PC-9 (cell line): ENCODE measurements around the gene TEAD2. TPM values are rescaled to one million over a fixed set of nuclear protein-coding genes. Genes with fewer than 3 reads are reported as not detected.

Experiments used
- BruUV-seq: library from RNA; stranded (reverse); fragments of 400-500 nt; replicated peaks from 2 replicates; lab custom pipeline; 2021; lab: Mats Ljungman, UMichigan
- CTCF ChIA-PET: fragments of 300-600 bp; sonication (Branson Sonifier 250); formaldehyde crosslinking; loops from one replicate; lab custom pipeline; 2022; ENCODE audit warnings: antibody characterized with exemption; lab: Charles Lee
- POLR2A ChIA-PET: fragments of 300-600 bp; sonication (Branson Sonifier 250); formaldehyde crosslinking; loops from one replicate; lab custom pipeline; 2022; ENCODE audit warnings: antibody characterized with exemption; ENCODE audit not compliant: unreplicated experiment; lab: Charles Lee
- DNase-seq, 2 experiments: peaks; one replicate each; pipeline versions ENCODE4 v3.0.0 to v3.0.0-alpha.2; 2015 to 2022; ENCODE audit warnings: mixed read lengths in 1 of 2
- H2AFZ ChIP-seq: fragments of 200-600 bp; sonication (generic); 2 replicates; pipeline ENCODE4 v1.8.1; 2017; ENCODE audit warnings: antibody characterized with exemption
- H3F3A ChIP-seq: fragments of 200-600 bp; sonication (generic); 2 replicates; pipeline ENCODE4 v1.8.1; 2017; ENCODE audit warnings: antibody characterized with exemption, mild to moderate bottlenecking, low read depth; ENCODE audit not compliant: insufficient read depth
- H3K27ac ChIP-seq: fragments of 200-600 bp; sonication (generic); 2 replicates; pipeline ENCODE4 v1.6.1; 2016; ENCODE audit warnings: mixed run types
- H3K27me3 ChIP-seq: fragments of 200-600 bp; sonication (generic); 2 replicates; pipeline ENCODE4 v1.6.1; 2016; ENCODE audit warnings: low read depth, mixed run types; ENCODE audit not compliant: insufficient read depth
- H3K36me3 ChIP-seq: fragments of 200-600 bp; sonication (generic); 2 replicates; pipeline ENCODE4 v1.6.1; 2016; ENCODE audit warnings: low read depth, mixed run types
- H3K4me1 ChIP-seq: fragments of 200-600 bp; sonication (generic); replicated peaks from 2 replicates; pipeline ENCODE4 v1.6.1; 2016; ENCODE audit warnings: mixed run types; ENCODE audit not compliant: insufficient read depth
- H3K4me2 ChIP-seq: fragments of 200-600 bp; sonication (generic); 2 replicates; pipeline ENCODE4 v1.6.1; 2017; ENCODE audit warnings: mixed run types
- H3K4me3 ChIP-seq: fragments of 200-600 bp; sonication (generic); 2 replicates; pipeline ENCODE4 v1.6.1; 2016; ENCODE audit warnings: mixed run types
- H3K79me2 ChIP-seq: fragments of 200-600 bp; sonication (generic); 2 replicates; pipeline ENCODE4 v1.6.1; 2017; ENCODE audit warnings: low read depth, mixed run types
- H3K9me2 ChIP-seq: fragments of 200-600 bp; sonication (generic); 2 replicates; pipeline ENCODE4 v1.8.1; 2017; ENCODE audit warnings: mild to moderate bottlenecking; ENCODE audit not compliant: insufficient read depth
- H3K9me3 ChIP-seq: fragments of 200-600 bp; sonication (generic); 2 replicates; pipeline ENCODE4 v1.8.1; 2016; ENCODE audit warnings: low read depth; ENCODE audit not compliant: insufficient read depth
- H4K20me1 ChIP-seq: fragments of 200-600 bp; sonication (generic); 2 replicates; pipeline ENCODE4 v1.8.1; 2017; ENCODE audit not compliant: insufficient read depth
- CTCF ChIP-seq: fragments of 200-600 bp; sonication (generic); conservative IDR thresholded peaks from 2 replicates; pipeline ENCODE4 v1.6.1; 2017; ENCODE audit warnings: mixed run types, antibody characterized with exemption, mild to moderate bottlenecking, moderate library complexity
- EZH2 ChIP-seq: fragments of 200-600 bp; sonication (generic); IDR thresholded peaks from 2 replicates; pipeline ENCODE4 v1.8.0; 2017; ENCODE audit warnings: antibody characterized with exemption, low read depth
- intact Hi-C: fragments of 100-400 bp; cut with micrococcal nuclease; formaldehyde crosslinking; loops from one replicate; pipeline ENCODE4 v1.10.0; 2022; ENCODE audit not compliant: unreplicated experiment
- total RNA-seq: library from RNA; stranded (reverse); gene quantifications from 2 replicates; pipeline ENCODE4 v1.2.3, GENCODE V29; 2021

TEAD2 gene
- total RNA-seq, 1 experiment from 2014 or later: 55.6 TPM

- peaks cover 12% of the 10 kb centered on the region for H3F3A ChIP-seq
- no peak overlapping the region for H3K4me3 ChIP-seq
- intact Hi-C loops: no loop called here
- CTCF ChIA-PET: no interaction called here
- peak overlapping the region; percentile 57 for H3K4me2 ChIP-seq
- BruUV-seq: no TSS peak
- H3K27ac ChIP-seq: no peak overlapping the region
- no peaks in the 10 kb centered on the region for H3K36me3 ChIP-seq
- H3K4me1 ChIP-seq: peaks cover 9% of the 10 kb centered on the region
- H3K9me3 ChIP-seq: no peaks in the 10 kb centered on the region
- POLR2A ChIA-PET: no interaction called here
- 0 out of 2 replicates have a peak overlapping the region, but pooled peaks have one; percentile 37 for H2AFZ ChIP-seq
- H3K9me2 ChIP-seq: no peaks in the 10 kb centered on the region
- no peaks in the 10 kb centered on the region for H4K20me1 ChIP-seq
- no peaks in the 10 kb centered on the region for H3K27me3 ChIP-seq
- no peaks in the 10 kb centered on the region for H3K79me2 ChIP-seq
- TF ChIP-seq EZH2 (no peak), CTCF (no peak)
- DNase-seq: peak; percentile 41 to 67
These were observed 41.4 kb upstream of the TEAD2 start for GRCh38 chr19:49403404-49404187.

- CTCF ChIA-PET: no interaction called here
- Histone ChIP-seq H3K4me3 (no peak overlapping the region), H3K27ac (no peak overlapping the region), H3K9me3 (no peaks in the 10 kb centered on the region), H3F3A (peaks cover 12% of the 10 kb centered on the region), H3K36me3 (no peaks in the 10 kb centered on the region), H3K9me2 (no peaks in the 10 kb centered on the region), H4K20me1 (no peaks in the 10 kb centered on the region), H2AFZ (no peak overlapping the region), H3K27me3 (no peaks in the 10 kb centered on the region), H3K4me1 (peaks cover 9% of the 10 kb centered on the region), H3K79me2 (no peaks in the 10 kb centered on the region), H3K4me2 (no peak overlapping the region)
- no TSS peak for BruUV-seq
- POLR2A ChIA-PET: no interaction called here
- no peak for TF ChIP-seq CTCF
- intact Hi-C loops: no loop called here
- no peak for DNase-seq
These were observed 37.8 kb upstream of the TEAD2 start for GRCh38 chr19:49400029-49400428.

GRCh38 chr19:49398931-49399330 lies 36.7 kb upstream of the TEAD2 start:
- Histone ChIP-seq H3K4me2 (no peak overlapping the region), H3K27ac (no peak overlapping the region), H3K9me2 (no peaks in the 10 kb centered on the region), H4K20me1 (no peaks in the 10 kb centered on the region), H3F3A (peaks cover 7% of the 10 kb centered on the region), H3K9me3 (no peaks in the 10 kb centered on the region), H3K79me2 (no peaks in the 10 kb centered on the region), H3K4me1 (peaks cover 8% of the 10 kb centered on the region), H3K27me3 (peaks cover 4% of the 10 kb centered on the region; the same call in 1 of the 2 replicates), H3K4me3 (no peak overlapping the region), H3K36me3 (no peaks in the 10 kb centered on the region), H2AFZ (no peak overlapping the region)
- intact Hi-C loops: no loop called here
- CTCF ChIA-PET: no interaction called here
- POLR2A ChIA-PET: interaction anchor here (0.6 kb wide), 2 partner anchors 44 to 368 kb away, joined by 7 to 12 read pairs; no protein-coding TSS in a partner anchor
- TF ChIP-seq EZH2 (no peak), CTCF (no peak)
- BruUV-seq: no TSS peak
- no peak for DNase-seq
